Neural cell (in vitro differentiated cells): ENCODE data around the gene PTAFR.

Source experiments
- EP300 ChIP-seq: fragments of 450-650 bp; conservative IDR thresholded peaks from 2 replicates; pipeline ENCODE4 v1.6.1; 2014; ENCODE audit warnings: antibody characterized with exemption, mild to moderate bottlenecking, moderate library complexity; ENCODE audit not compliant: poor library complexity, severe bottlenecking
- EZH2 ChIP-seq: fragments of 200-600, 300-800 bp; shearing (Covaris generic), sonication (generic); IDR thresholded peaks from 2 replicates; pipeline ENCODE4 v1.6.1; 2014; ENCODE audit warnings: antibody characterized with exemption, low read length, borderline replicate concordance, mild to moderate bottlenecking; ENCODE audit not compliant: insufficient read depth, poor library complexity, severe bottlenecking
- MXI1 ChIP-seq: fragments of 450-650 bp; conservative IDR thresholded peaks from 2 replicates; pipeline ENCODE4 v1.6.1; 2014; ENCODE audit warnings: antibody characterized with exemption, mild to moderate bottlenecking; ENCODE audit not compliant: poor library complexity, severe bottlenecking
- POLR2AphosphoS5 ChIP-seq: IDR thresholded peaks from 2 replicates; pipeline ENCODE4 v1.6.1; 2012
- RAD21 ChIP-seq: fragments of 450-650 bp; conservative IDR thresholded peaks from 2 replicates; pipeline ENCODE4 v1.6.1; 2014; ENCODE audit warnings: antibody characterized with exemption, mild to moderate bottlenecking, moderate library complexity
- SMC3 ChIP-seq: fragments of 450-650 bp; conservative IDR thresholded peaks from 2 replicates; pipeline ENCODE4 v1.6.1; 2014; ENCODE audit warnings: antibody characterized with exemption, mild to moderate bottlenecking, moderate library complexity; ENCODE audit not compliant: poor library complexity
- TAF1 ChIP-seq: IDR thresholded peaks from 2 replicates; pipeline ENCODE4 v1.6.1; 2012; ENCODE audit warnings: low read depth
- TF ChIP-seq, protein P1 (sequence below): fragments of 450-650 bp; IDR thresholded peaks from 2 replicates; pipeline ENCODE4 v1.5.1; 2014; ENCODE audit warnings: antibody characterized with exemption, mild to moderate bottlenecking, moderate library complexity; ENCODE audit not compliant: poor library complexity, severe bottlenecking
- TF ChIP-seq, protein P2 (sequence below): IDR thresholded peaks from 2 replicates; pipeline ENCODE4 v1.6.1; 2012; ENCODE audit warnings: borderline replicate concordance

DNA sequence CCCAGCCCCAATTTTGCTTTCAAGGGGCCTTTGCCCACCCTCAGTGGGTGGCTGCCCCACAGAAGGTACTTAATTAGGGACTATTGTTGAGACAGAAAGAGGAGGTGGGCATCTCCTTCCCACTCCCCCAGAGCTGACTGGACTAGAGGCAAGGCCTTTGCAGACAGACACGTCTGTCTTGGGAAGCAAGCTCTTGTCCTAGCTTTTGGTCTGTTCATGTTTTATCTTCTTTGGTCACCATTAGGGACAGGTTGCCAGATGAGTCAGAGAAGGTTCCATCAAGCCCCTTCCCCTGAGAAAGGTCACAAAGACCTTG, 27.7 kb downstream of the PTAFR start:
- TF ChIP-seq, protein P1, sequence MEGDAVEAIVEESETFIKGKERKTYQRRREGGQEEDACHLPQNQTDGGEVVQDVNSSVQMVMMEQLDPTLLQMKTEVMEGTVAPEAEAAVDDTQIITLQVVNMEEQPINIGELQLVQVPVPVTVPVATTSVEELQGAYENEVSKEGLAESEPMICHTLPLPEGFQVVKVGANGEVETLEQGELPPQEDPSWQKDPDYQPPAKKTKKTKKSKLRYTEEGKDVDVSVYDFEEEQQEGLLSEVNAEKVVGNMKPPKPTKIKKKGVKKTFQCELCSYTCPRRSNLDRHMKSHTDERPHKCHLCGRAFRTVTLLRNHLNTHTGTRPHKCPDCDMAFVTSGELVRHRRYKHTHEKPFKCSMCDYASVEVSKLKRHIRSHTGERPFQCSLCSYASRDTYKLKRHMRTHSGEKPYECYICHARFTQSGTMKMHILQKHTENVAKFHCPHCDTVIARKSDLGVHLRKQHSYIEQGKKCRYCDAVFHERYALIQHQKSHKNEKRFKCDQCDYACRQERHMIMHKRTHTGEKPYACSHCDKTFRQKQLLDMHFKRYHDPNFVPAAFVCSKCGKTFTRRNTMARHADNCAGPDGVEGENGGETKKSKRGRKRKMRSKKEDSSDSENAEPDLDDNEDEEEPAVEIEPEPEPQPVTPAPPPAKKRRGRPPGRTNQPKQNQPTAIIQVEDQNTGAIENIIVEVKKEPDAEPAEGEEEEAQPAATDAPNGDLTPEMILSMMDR, result no peak
- TF ChIP-seq TAF1 (no peak), EP300 (no peak), SMC3 (no peak), EZH2 (no peak), POLR2AphosphoS5 (no peak), RAD21 (no peak), MXI1 (no peak)
- TF ChIP-seq, protein P2, sequence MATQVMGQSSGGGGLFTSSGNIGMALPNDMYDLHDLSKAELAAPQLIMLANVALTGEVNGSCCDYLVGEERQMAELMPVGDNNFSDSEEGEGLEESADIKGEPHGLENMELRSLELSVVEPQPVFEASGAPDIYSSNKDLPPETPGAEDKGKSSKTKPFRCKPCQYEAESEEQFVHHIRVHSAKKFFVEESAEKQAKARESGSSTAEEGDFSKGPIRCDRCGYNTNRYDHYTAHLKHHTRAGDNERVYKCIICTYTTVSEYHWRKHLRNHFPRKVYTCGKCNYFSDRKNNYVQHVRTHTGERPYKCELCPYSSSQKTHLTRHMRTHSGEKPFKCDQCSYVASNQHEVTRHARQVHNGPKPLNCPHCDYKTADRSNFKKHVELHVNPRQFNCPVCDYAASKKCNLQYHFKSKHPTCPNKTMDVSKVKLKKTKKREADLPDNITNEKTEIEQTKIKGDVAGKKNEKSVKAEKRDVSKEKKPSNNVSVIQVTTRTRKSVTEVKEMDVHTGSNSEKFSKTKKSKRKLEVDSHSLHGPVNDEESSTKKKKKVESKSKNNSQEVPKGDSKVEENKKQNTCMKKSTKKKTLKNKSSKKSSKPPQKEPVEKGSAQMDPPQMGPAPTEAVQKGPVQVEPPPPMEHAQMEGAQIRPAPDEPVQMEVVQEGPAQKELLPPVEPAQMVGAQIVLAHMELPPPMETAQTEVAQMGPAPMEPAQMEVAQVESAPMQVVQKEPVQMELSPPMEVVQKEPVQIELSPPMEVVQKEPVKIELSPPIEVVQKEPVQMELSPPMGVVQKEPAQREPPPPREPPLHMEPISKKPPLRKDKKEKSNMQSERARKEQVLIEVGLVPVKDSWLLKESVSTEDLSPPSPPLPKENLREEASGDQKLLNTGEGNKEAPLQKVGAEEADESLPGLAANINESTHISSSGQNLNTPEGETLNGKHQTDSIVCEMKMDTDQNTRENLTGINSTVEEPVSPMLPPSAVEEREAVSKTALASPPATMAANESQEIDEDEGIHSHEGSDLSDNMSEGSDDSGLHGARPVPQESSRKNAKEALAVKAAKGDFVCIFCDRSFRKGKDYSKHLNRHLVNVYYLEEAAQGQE, result no peak
